Measurements from ENCODE around the gene GDI2.

DNA sequence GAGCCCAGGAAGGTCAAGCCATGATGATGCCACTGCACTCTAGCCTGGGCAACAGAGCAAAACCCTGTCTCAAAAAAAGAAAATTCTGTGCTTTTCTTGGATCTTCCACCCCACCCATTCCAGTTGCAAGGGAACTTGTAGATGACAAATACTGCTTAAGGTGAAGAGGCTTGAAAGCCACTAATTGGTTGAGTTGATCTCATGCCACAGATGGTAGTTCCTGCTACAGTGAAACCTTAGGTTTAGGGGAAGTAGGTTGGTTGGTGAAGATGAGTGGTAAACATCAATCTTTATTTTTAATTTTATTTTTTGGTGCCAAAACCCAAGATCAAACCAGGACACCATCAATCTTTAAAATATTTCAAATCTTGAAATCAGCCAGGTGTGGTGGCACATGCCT, 2.9 kb upstream of the GDI2 start:
- no peak for TF ChIP-seq POLR2AphosphoS5 (IDR thresholded peaks at IDR 0.05)
- TF ChIP-seq POLR2A (IDR thresholded peaks at IDR 0.05) = no peak
- TF ChIP-seq, protein P1, sequence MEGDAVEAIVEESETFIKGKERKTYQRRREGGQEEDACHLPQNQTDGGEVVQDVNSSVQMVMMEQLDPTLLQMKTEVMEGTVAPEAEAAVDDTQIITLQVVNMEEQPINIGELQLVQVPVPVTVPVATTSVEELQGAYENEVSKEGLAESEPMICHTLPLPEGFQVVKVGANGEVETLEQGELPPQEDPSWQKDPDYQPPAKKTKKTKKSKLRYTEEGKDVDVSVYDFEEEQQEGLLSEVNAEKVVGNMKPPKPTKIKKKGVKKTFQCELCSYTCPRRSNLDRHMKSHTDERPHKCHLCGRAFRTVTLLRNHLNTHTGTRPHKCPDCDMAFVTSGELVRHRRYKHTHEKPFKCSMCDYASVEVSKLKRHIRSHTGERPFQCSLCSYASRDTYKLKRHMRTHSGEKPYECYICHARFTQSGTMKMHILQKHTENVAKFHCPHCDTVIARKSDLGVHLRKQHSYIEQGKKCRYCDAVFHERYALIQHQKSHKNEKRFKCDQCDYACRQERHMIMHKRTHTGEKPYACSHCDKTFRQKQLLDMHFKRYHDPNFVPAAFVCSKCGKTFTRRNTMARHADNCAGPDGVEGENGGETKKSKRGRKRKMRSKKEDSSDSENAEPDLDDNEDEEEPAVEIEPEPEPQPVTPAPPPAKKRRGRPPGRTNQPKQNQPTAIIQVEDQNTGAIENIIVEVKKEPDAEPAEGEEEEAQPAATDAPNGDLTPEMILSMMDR (IDR thresholded peaks at IDR 0.05) = no peak
- TF ChIP-seq EP300 (IDR thresholded peaks at IDR 0.05) = no peak
